Measurements from ENCODE around the gene CNOT11. TPM values are rescaled to one million over a fixed set of nuclear protein-coding genes. Genes with fewer than 3 reads are reported as not detected.

CNOT11 gene
- total RNA-seq, 1 experiment from 2014 or later, result 51.7 TPM

- CTCF ChIA-PET, result no interaction called here
These were observed 13.3 kb downstream of the CNOT11 start for GRCh38 chr2:101265893-101266499.

GRCh38 chr2:101267671-101268656 lies 15.3 kb downstream of the CNOT11 start:
- H3K27ac ChIP-seq (ENCODE audit: low read depth, low read length, poor library complexity, severe bottlenecking), result no peak overlapping the region
- no peaks in the 10 kb centered on the region for H3K4me1 ChIP-seq (ENCODE audit: insufficient read depth, low read length, poor library complexity, severe bottlenecking)
- intact Hi-C loops (cut with micrococcal nuclease; ENCODE audit: unreplicated experiment), result no loop called here
- TF ChIP-seq CTCF (conservative IDR thresholded peaks at IDR 0.05; ENCODE audit: low read depth, low read length) (no peak), EZH2 (IDR thresholded peaks at IDR 0.05; ENCODE audit: borderline replicate concordance, low read depth, low read length, poor library complexity, severe bottlenecking) (no peak)
- H3K27me3 ChIP-seq (replicated peaks; ENCODE audit: insufficient read depth, low read depth, low read length, poor library complexity), result no peaks in the 10 kb centered on the region
- no peak for DNase-seq (ENCODE audit: low spot score)
- no TSS peak for BruUV-seq (replicated peaks)
- no peak overlapping the region for H3K4me3 ChIP-seq (ENCODE audit: low read depth, low read length, poor library complexity, severe bottlenecking)
- ChIA-PET POLR2A (ENCODE audit: low non-redundant PET) (no interaction called here), CTCF (no interaction called here)
- H3K9me3 ChIP-seq (ENCODE audit: low read depth, low read length, poor library complexity, severe bottlenecking), result no peaks in the 10 kb centered on the region
- peaks cover 80% of the 10 kb centered on the region for H3K36me3 ChIP-seq (ENCODE audit: insufficient read depth, low read length, poor library complexity, severe bottlenecking)

More at GRCh38 chr2:101265893-101266499, 13.3 kb downstream of the CNOT11 start:
- DNase-seq (ENCODE audit: low spot score), result no peak
- POLR2A ChIA-PET (ENCODE audit: low non-redundant PET), result interaction anchor here (0.6 kb wide), 1 partner anchor 15 kb away, joined by 8 read pairs; no protein-coding TSS in a partner anchor
- peaks cover 84% of the 10 kb centered on the region for H3K36me3 ChIP-seq (ENCODE audit: insufficient read depth, low read length, poor library complexity, severe bottlenecking)
- TF ChIP-seq CTCF (conservative IDR thresholded peaks at IDR 0.05; ENCODE audit: low read depth, low read length) (no peak), EZH2 (IDR thresholded peaks at IDR 0.05; ENCODE audit: borderline replicate concordance, low read depth, low read length, poor library complexity, severe bottlenecking) (no peak)
- H3K4me1 ChIP-seq (ENCODE audit: insufficient read depth, low read length, poor library complexity, severe bottlenecking), result no peaks in the 10 kb centered on the region
- no peak overlapping the region for H3K27ac ChIP-seq (ENCODE audit: low read depth, low read length, poor library complexity, severe bottlenecking)
- intact Hi-C loops (cut with micrococcal nuclease; ENCODE audit: unreplicated experiment), result no loop called here
- H3K9me3 ChIP-seq (ENCODE audit: low read depth, low read length, poor library complexity, severe bottlenecking), result no peaks in the 10 kb centered on the region
- H3K27me3 ChIP-seq (replicated peaks; ENCODE audit: insufficient read depth, low read depth, low read length, poor library complexity), result no peaks in the 10 kb centered on the region
- no TSS peak for BruUV-seq (replicated peaks)
- no peak overlapping the region for H3K4me3 ChIP-seq (ENCODE audit: low read depth, low read length, poor library complexity, severe bottlenecking)

DNA sequence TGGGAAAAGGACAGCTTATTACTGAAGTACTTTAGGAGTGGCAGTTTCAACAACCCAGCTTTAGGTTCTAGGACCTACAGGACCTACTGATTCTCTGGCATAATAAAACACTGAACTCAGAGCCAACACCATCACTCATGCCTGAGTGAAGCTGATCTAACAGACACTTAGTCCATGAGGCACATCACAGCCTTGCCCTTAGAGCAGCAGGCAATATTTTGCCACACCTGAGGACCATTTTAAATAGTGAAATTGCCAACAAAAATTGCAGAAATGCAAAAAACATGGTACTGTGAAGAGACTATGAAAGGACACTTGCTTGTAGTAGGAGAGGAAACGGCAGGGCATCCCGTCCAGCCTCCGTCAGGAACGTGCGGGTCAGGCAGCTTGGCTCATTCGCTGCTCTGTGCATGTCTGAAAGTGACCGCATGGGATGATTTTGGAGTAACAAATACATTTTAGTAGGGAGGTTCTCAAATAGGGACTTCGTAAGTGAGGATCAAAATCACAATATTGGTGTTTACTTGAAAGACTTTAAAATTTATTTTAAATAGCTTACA lies 18.1 kb downstream of the CNOT11 start:
- Histone ChIP-seq H3K9me3 (ENCODE audit: low read depth, low read length, poor library complexity, severe bottlenecking) (no peaks in the 10 kb centered on the region), H3K4me1 (ENCODE audit: insufficient read depth, low read length, poor library complexity, severe bottlenecking) (no peaks in the 10 kb centered on the region), H3K36me3 (ENCODE audit: insufficient read depth, low read length, poor library complexity, severe bottlenecking) (peaks cover 65% of the 10 kb centered on the region), H3K4me3 (ENCODE audit: low read depth, low read length, poor library complexity, severe bottlenecking) (no peak overlapping the region), H3K27ac (ENCODE audit: low read depth, low read length, poor library complexity, severe bottlenecking) (no peak overlapping the region), H3K27me3 (replicated peaks; ENCODE audit: insufficient read depth, low read depth, low read length, poor library complexity) (no peaks in the 10 kb centered on the region)
- CTCF ChIA-PET, result interaction anchor here (1.0 kb wide), 1 partner anchor 71 kb away, joined by 3 read pairs; no protein-coding TSS in a partner anchor
- POLR2A ChIA-PET (ENCODE audit: low non-redundant PET), result no interaction called here
- intact Hi-C loops (cut with micrococcal nuclease; ENCODE audit: unreplicated experiment), result no loop called here
- BruUV-seq (replicated peaks), result no TSS peak
- TF ChIP-seq CTCF (conservative IDR thresholded peaks at IDR 0.05; ENCODE audit: low read depth, low read length) (no peak), EZH2 (IDR thresholded peaks at IDR 0.05; ENCODE audit: borderline replicate concordance, low read depth, low read length, poor library complexity, severe bottlenecking) (no peak)
- no peak for DNase-seq (ENCODE audit: low spot score)

All from A673 (cell line).